ENCODE data around the gene DAPK2.

The DAPK2 gene

GRCh38 chr15:63931556-63931955, 114.7 kb downstream of the DAPK2 start:
- no peak overlapping the region for H3K4me3 ChIP-seq (ENCODE audit: low read depth, low read length)
- in situ Hi-C loops (cut with HindIII; ENCODE audit: low sequenced_read_pairs): no loop called here

DNA sequence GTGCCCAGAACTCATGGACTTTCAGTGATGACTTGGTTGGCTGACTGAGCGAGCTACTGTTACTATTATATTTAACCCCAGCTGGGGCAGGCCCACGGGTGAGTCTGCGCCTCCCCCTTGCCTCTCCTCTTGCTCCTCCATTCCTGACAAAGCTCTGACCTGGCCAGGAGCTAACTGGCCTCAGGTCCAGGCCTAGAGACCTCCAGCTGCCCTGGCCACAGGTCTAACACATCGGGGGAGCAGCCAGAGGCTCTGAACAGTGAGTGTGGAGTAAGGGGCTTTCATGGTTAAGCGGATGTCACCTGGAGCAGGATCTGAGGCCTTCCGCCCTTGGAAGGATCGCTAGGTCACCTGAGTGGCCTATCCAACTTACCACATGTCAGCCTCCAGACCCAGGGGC, 116.3 kb downstream of the DAPK2 start:
- H3K4me3 ChIP-seq (ENCODE audit: low read depth, low read length): no peak overlapping the region
- TF ChIP-seq, protein P1, sequence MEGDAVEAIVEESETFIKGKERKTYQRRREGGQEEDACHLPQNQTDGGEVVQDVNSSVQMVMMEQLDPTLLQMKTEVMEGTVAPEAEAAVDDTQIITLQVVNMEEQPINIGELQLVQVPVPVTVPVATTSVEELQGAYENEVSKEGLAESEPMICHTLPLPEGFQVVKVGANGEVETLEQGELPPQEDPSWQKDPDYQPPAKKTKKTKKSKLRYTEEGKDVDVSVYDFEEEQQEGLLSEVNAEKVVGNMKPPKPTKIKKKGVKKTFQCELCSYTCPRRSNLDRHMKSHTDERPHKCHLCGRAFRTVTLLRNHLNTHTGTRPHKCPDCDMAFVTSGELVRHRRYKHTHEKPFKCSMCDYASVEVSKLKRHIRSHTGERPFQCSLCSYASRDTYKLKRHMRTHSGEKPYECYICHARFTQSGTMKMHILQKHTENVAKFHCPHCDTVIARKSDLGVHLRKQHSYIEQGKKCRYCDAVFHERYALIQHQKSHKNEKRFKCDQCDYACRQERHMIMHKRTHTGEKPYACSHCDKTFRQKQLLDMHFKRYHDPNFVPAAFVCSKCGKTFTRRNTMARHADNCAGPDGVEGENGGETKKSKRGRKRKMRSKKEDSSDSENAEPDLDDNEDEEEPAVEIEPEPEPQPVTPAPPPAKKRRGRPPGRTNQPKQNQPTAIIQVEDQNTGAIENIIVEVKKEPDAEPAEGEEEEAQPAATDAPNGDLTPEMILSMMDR (IDR thresholded peaks at IDR 0.05; ENCODE audit: low read depth, low read length, missing control alignments): no peak
- in situ Hi-C loops (cut with HindIII; ENCODE audit: low sequenced_read_pairs): no loop called here
- DNase-seq (ENCODE audit: low read depth): no peak

More at GRCh38 chr15:63931556-63931955, 114.7 kb downstream of the DAPK2 start:
- TF ChIP-seq, protein P1 (IDR thresholded peaks at IDR 0.05; ENCODE audit: low read depth, low read length, missing control alignments): no peak
- no peak for DNase-seq (ENCODE audit: low read depth)

DNA sequence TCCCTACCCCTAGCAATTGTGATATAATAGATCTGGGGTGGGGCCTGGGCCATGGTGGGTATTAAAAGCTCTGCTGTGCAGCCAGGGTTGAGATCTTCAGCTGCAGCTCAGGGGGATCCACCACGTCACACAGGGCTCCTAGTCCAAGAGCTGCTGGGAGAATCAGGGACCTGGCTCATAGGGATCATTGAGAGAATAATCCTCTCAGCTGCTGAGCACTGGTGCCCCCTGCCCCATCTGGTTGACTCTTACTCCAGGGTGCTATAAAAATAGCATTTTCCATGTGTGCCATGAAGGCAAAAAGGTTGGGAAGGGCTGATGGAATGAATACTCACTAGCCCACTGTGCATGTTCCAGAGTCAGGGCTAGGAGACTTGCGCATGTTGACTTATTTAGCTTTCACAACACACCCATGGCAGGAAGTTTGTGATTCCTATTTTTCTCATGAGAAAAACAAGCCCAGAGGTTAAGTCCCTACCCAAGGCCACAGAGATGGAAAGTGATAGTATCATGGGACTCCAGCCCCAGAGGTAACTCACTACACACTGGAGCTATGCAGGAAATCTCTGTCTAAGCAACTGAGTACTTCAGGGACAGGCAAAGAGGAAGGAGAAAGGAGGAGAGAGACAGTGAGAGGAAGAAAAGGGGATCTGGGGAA, 118.0 kb downstream of the DAPK2 start:
- DNase-seq (ENCODE audit: low read depth): no peak
- TF ChIP-seq, protein P1 (IDR thresholded peaks at IDR 0.05; ENCODE audit: low read depth, low read length, missing control alignments): no peak
- in situ Hi-C loops (cut with HindIII; ENCODE audit: low sequenced_read_pairs): no loop called here
- no peak overlapping the region for H3K4me3 ChIP-seq (ENCODE audit: low read depth, low read length)

- TF ChIP-seq, protein P1 (IDR thresholded peaks at IDR 0.05; ENCODE audit: low read depth, low read length, missing control alignments): no peak
- peak; percentile 40 for DNase-seq (ENCODE audit: low read depth)
- no peak overlapping the region for H3K4me3 ChIP-seq (ENCODE audit: low read depth, low read length)
- in situ Hi-C loops (cut with HindIII; ENCODE audit: low sequenced_read_pairs): no loop called here
Observed at GRCh38 chr15:63923993-63924950, 122.0 kb downstream of the DAPK2 start.

- H3K4me3 ChIP-seq (ENCODE audit: low read depth, low read length): no peak overlapping the region
- in situ Hi-C loops (cut with HindIII; ENCODE audit: low sequenced_read_pairs): no loop called here
- DNase-seq (ENCODE audit: low read depth): no peak
- TF ChIP-seq, protein P1 (IDR thresholded peaks at IDR 0.05; ENCODE audit: low read depth, low read length, missing control alignments): no peak
Observed at GRCh38 chr15:63922916-63923315, 123.4 kb downstream of the DAPK2 start.

GRCh38 chr15:63922261-63922904, 123.9 kb downstream of the DAPK2 start:
- TF ChIP-seq, protein P1 (IDR thresholded peaks at IDR 0.05; ENCODE audit: low read depth, low read length, missing control alignments): no peak
- H3K4me3 ChIP-seq (ENCODE audit: low read depth, low read length): no peak overlapping the region
- in situ Hi-C loops (cut with HindIII; ENCODE audit: low sequenced_read_pairs): no loop called here
- DNase-seq (ENCODE audit: low read depth): no peak

All from astrocyte of the cerebellum (primary cell).